Suppressor macrophage (primary cell): ENCODE results near the gene AHDC1.
"Not testable (repeated sequence)": the region's sequence is repeated elsewhere in the genome, so short reads cannot be mapped to it uniquely, and the experiment has no call there.

ENCODE experiments used
- DNase-seq, 4 experiments: peaks; one replicate each; pipeline ENCODE4 v3.0.0-alpha.2; 2020 to 2022

The AHDC1 gene

GRCh38 chr1:27633298-27633610 lies 29.3 kb upstream of the AHDC1 start:
- no peak for DNase-seq

DNA sequence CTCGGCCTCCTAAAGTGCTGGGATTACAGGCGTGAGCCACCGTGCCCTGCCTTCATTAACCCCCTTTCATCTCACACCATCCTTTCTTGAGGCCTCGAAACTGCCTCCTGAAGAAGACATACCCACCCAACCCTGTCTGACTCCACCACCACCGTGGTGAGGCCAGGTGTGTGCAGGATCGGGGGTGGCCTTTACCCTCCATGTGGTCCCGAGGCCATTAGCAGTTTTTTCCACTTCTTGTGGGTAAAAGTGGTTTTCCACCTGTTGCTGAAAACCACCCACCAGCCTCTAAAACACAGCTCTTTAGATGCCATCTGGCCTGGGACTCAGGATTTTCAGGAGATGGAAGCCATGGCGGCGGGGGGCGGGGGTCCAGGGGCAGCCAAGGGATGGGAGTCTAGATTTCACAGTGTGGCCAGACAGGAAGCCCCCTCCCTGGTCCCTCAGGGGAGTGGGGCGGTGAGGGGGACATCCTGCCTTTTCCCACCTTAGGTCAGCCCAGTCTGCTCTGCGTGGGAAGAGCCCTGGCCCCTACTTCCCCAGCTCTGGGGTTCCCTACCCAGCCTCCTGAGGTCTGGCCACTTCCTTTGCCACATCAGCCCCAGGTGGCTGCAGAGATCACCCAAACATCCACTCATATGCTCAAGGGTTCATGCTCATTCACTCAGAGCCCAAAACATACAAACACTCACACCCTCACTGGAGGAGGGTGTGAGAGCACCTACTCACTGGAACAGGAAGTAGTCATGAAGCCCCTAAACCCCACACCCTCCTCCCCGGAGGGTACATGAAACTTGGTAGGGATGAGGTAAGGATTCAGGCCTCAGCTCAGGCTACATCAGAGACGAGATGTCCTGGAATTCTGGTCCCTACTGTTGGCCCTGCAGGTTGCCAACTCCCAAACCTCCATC lies 28.7 kb upstream of the AHDC1 start:
- DNase-seq: peak; percentile 66 to 81 (median 74)

DNA sequence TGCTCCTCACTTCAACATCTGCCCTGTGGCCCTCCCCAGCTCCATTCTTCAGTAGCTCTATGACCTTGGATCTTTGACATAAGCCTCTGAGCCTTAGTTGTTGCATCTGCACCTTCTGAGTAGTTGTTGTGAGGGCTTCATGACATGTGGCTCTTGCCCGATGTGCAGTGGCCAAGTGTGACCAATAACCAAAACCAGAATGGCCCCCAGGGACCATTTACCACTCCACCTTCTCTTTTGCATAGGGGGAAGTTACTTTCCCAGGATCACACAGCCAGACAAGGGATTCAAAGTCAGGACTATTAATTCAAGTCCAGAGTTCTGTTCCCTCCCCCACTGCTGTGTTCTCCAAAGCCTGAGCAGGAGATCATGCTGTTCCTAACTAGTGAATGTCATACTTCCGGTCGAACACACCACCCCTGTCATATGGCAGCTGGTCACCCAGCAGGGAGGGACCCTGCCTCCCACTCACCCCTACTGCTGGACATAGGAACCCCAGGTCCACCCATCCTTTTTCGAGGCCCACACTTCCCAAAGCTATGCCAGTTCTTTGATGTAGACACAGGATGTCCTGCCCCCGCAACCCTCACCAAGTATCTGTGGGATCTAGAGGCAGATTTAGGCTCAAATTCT lies 27.0 kb upstream of the AHDC1 start:
- peak; percentile 88 to 96 (median 92) for DNase-seq

DNA sequence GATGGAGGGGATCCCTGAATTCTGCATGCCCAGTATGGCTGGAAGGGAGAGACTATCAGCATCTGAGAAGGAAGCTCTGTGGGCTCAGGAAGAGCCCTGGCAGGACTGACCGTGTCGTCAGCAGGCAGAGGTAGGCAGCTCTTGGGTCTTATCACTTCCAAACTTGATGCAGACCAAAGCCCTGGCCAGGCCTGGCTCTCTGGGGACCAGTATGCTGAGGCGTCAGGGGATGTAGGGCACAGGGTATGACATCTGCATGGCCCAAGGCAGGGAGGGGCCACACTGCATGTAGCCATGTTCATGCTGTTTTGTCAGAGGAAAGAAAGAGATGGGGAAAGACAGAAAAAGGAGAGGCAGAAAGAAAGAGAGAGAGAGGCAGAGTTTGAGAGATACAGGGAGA lies 24.8 kb upstream of the AHDC1 start:
- DNase-seq: peak in 2 of 4 experiments; percentile 33 to 44

GRCh38 chr1:27627733-27628132 lies 23.8 kb upstream of the AHDC1 start:
- not testable (repeated sequence) for DNase-seq

GRCh38 chr1:27627061-27627460 lies 23.1 kb upstream of the AHDC1 start:
- no peak for DNase-seq

GRCh38 chr1:27626031-27626935 lies 22.3 kb upstream of the AHDC1 start:
- DNase-seq: peak; percentile 89 to 97 (median 92)

DNA sequence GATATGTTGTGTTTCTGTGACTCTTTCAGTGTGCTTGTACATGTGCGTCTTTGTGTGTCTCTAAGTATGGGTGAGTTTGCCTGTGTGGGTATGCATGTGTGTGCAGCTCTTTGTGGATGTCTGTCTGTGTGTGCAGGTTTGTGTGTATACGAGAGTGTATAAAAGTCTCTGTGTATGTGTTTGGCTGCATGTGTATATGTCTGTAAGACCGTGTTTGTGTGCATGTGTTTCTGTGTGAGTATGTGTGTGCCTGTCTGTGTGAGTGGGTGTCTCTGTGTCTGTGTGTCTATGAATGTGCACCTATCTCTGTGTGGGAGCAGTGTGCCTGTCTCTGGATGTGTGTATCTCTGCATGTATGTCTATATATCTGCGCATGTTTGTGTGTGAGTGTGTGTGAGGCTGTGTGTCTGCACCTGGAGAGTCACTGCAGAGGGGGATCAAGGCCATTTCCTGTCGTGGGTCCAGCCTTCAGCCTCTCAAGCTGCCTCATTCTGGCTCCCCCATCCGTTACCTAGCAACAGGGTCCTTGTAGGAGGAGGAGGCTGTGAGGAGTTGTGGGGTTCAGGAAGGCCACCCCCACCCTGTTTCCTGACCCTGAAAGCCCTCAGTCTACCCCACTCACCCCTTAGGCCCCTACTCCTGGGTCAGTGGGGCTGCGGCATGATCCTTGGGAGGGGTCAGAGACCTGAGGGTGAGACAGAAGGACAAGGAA lies 20.7 kb upstream of the AHDC1 start:
- peak in 2 of 4 experiments; percentile 53 to 63 for DNase-seq

DNA sequence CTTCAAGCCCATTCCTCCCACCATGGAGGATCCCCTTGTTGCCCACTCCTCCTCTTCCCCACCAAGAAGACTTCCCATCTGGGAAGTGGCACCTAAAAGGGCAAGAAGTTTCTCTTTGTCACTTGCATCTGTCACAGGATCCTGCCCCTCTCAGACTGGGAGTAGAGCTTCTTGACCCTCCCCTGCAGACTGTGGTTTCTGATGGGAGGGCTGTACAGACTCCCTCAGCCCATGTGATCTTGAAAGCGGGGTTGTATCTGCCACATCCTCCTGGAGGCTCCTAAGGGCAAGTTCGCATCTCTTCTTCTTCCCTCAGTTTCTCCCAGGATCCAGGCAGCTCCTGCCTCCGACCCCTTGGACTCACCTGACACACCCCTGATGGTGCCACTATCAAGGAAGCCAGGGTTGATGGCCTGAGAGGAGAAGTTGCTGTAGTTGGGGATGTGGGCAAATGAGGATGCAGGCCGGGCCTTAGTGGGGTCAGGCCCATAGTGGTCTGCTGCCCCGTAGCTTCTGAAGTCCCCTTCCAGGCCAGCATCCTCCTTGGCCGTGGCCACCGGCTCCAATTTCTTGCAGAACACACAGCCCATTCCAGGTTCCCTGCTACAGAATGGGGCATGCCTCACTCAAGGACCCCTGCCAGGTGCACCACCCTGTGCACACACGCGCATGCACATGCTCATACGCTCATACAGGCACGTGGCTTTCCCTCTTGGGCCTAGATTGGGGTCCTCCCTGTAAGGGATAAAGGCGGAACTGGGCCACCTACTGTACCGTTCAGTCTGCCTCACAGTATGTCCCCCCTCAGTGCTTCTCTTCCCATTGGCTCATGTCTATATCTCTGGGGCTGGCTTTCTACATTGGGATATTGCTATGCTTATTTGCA lies 19.6 kb upstream of the AHDC1 start:
- DNase-seq: peak; percentile 32 to 66 (median 58)

- DNase-seq: peak; percentile 48 to 72 (median 58)
Measured at GRCh38 chr1:27622828-27623227, 18.9 kb upstream of the AHDC1 start.

GRCh38 chr1:27621051-27621920 lies 17.3 kb upstream of the AHDC1 start:
- peak; percentile 57 to 81 (median 71) for DNase-seq

DNA sequence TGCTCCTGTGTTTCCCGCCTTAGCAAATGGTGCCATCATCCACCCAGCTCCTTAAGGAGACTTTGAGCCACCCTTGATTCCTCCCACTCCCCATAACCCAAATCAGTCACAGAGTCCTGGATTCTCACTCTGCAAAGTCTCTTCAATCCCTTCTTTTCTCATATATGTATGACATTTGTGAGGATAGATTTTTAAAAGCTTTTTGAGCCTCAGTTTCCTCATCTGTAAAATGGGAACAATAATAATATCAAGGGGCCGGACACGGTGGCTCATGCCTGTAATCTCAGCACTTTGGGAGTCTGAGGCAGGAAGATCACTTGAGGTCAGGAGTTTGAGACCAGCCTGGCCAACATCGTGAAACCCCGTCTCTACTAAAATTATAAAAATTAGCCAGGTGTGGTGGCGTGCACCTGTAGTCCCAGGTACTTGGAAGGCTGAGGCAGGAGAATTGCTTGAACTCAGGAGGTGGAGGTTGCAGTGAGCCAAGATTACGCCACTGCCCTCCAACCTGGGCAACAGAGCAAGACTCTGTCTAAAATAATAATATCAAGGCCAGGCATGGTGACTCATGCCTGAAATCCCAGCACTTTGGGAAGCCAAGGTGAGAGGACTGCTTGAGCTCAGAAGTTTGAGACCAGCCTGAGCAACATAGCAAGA lies 16.0 kb upstream of the AHDC1 start:
- not testable (repeated sequence) for DNase-seq

DNA sequence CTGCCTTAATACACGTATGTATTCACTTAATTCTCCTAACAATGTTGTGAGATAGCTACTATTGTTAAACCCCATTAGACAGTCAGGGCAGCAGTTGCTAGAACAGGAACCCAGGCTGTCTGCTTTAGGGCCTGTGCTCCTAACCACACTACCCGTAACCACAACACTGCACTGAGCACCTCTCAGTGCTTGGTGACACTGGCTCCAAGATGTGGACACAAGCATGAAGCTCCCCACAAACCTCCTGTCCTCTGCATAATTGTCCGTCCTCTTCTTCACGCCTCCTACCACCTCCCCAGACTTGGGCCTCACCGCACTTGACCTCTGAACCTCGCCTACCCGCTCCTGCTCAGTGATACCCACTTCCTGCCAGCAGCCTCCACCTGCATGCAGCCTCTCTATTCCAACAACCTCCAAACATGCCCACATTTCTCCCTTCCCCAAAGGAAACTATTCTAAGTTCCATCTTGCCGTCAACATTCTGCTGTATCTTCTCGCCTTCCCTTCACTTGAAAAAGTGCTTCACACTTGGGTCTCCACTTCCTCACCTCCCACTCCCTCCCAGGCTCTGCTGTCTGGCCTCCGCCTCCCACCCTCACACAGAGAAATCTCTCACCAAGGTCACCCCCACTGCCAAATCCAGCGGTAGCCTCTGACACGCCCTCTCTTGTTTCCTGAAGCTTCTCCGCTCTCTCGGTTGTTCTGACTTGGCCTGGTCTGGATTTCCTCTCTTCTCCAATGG lies 14.6 kb upstream of the AHDC1 start:
- peak; percentile 61 to 83 (median 79) for DNase-seq

DNA sequence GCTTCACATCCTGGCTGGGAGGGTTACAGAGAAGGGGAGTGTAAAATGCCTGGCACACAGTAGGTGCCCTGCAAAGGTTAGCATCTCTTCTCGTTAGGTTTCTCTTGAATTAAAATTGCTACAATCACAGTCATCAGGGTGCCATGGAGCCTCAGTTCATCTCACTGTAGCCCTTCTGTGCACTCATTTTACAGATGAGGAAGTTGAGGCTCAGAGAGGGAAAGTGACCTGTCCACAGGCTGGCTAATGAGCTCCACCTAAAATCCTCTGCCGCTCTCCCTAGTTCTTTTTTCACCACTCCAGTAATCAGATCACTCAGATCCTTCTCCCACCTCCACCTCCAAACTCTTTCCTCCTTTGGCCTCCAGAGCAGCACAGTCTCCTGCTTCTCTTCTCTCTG lies 13.5 kb upstream of the AHDC1 start:
- peak in 2 of 4 experiments; percentile 6 to 29 for DNase-seq

GRCh38 chr1:27616441-27616840 lies 12.5 kb upstream of the AHDC1 start:
- peak in 1 of 4 experiments; percentile 7 for DNase-seq

- DNase-seq: peak in 3 of 4 experiments; percentile 53 to 61 (median 55)
Measured at GRCh38 chr1:27615346-27616192, 11.6 kb upstream of the AHDC1 start.

- DNase-seq: no peak
Measured at GRCh38 chr1:27614625-27615344, 10.8 kb upstream of the AHDC1 start.
